ENCODE measurements around the gene U2AF2.

U2AF2 gene

GRCh38 chr19:55663846-55664536 lies 9.2 kb downstream of the U2AF2 start:
- WGBS (ENCODE audit: insufficient coverage) = 97% methylated on average over 19 of the region's 20 CpGs
- peaks cover 14 to 93% (median 72%) of the 10 kb centered on the region in 4 experiments for H3K36me3 ChIP-seq (ENCODE audit: control insufficient read depth in 4 of 4, insufficient read depth in 4 of 4, low read length in 3 of 4)
- POLR2A ChIA-PET = no interaction called here

GRCh38 chr19:55666343-55667005 lies 11.6 kb downstream of the U2AF2 start:
- 96% methylated on average over 10 of the region's 12 CpGs for WGBS (ENCODE audit: insufficient coverage)
- POLR2A ChIA-PET = no interaction called here
- Histone ChIP-seq H3K27ac (ENCODE audit: insufficient read depth in 1 of 2, low read depth in 1 of 2, low read length in 2 of 2, poor library complexity in 1 of 2, severe bottlenecking in 2 of 2) (no peak overlapping the region), H3K9me3 (ENCODE audit: control extremely low read depth in 1 of 5, control insufficient read depth in 4 of 5, insufficient read depth in 2 of 5, low read depth in 1 of 5, low read length in 4 of 5) (no peaks in the 10 kb centered on the region), H3K4me3 (ENCODE audit: control insufficient read depth in 1 of 7, extremely low read depth in 1 of 7, insufficient read depth in 4 of 7, low read depth in 2 of 7, low read length in 6 of 7) (no peak overlapping the region), H3K36me3 (ENCODE audit: control insufficient read depth in 4 of 4, insufficient read depth in 4 of 4, low read length in 3 of 4) (peaks cover 22 to 92% (median 72%) of the 10 kb centered on the region in 4 experiments), H3K27me3 (replicated peaks in 2 of 5; ENCODE audit: control insufficient read depth in 4 of 5, insufficient read depth in 5 of 5, low read length in 4 of 5) (no peaks in the 10 kb centered on the region), H3K4me1 (ENCODE audit: control extremely low read depth in 1 of 4, control insufficient read depth in 4 of 4, insufficient read depth in 4 of 4, low read length in 3 of 4) (peaks cover 0 to 1% (median 0%) of the 10 kb centered on the region in 4 experiments)
- CTCF ChIA-PET = interaction anchor here (1.0 kb wide), 1 partner anchor 10 kb away, joined by 3 read pairs; no protein-coding TSS in a partner anchor
- DNase-seq = no peak

More at GRCh38 chr19:55663846-55664536, 9.2 kb downstream of the U2AF2 start:
- peaks cover 0 to 10% (median 3%) of the 10 kb centered on the region in 4 experiments for H3K4me1 ChIP-seq (ENCODE audit: control extremely low read depth in 1 of 4, control insufficient read depth in 4 of 4, insufficient read depth in 4 of 4, low read length in 3 of 4)
- H3K9me3 ChIP-seq (ENCODE audit: control extremely low read depth in 1 of 5, control insufficient read depth in 4 of 5, insufficient read depth in 2 of 5, low read depth in 1 of 5, low read length in 4 of 5) = no peaks in the 10 kb centered on the region
- H3K27me3 ChIP-seq (replicated peaks in 2 of 5; ENCODE audit: control insufficient read depth in 4 of 5, insufficient read depth in 5 of 5, low read length in 4 of 5) = no peaks in the 10 kb centered on the region
- DNase-seq = no peak
- no peak overlapping the region for H3K4me3 ChIP-seq (ENCODE audit: control insufficient read depth in 1 of 7, extremely low read depth in 1 of 7, insufficient read depth in 4 of 7, low read depth in 2 of 7, low read length in 6 of 7)
- H3K27ac ChIP-seq (ENCODE audit: insufficient read depth in 1 of 2, low read depth in 1 of 2, low read length in 2 of 2, poor library complexity in 1 of 2, severe bottlenecking in 2 of 2) = no peak overlapping the region
- CTCF ChIA-PET = interaction anchor here (1.2 to 1.4 kb wide), 2 partner anchors 9 to 11 kb away, joined by 4 read pairs; no protein-coding TSS in a partner anchor

- CTCF ChIA-PET = interaction anchor here (1.0 kb wide), 1 partner anchor 9 kb away, joined by 3 read pairs; no protein-coding TSS in a partner anchor
- no peak overlapping the region for H3K27ac ChIP-seq (ENCODE audit: insufficient read depth in 1 of 2, low read depth in 1 of 2, low read length in 2 of 2, poor library complexity in 1 of 2, severe bottlenecking in 2 of 2)
- peaks cover 22 to 89% (median 67%) of the 10 kb centered on the region in 4 experiments for H3K36me3 ChIP-seq (ENCODE audit: control insufficient read depth in 4 of 4, insufficient read depth in 4 of 4, low read length in 3 of 4)
- no peak overlapping the region for H3K4me3 ChIP-seq (ENCODE audit: control insufficient read depth in 1 of 7, extremely low read depth in 1 of 7, insufficient read depth in 4 of 7, low read depth in 2 of 7, low read length in 6 of 7)
- DNase-seq = no peak
- H3K4me1 ChIP-seq (ENCODE audit: control extremely low read depth in 1 of 4, control insufficient read depth in 4 of 4, insufficient read depth in 4 of 4, low read length in 3 of 4) = peaks cover 0 to 1% (median 0%) of the 10 kb centered on the region in 4 experiments
- 100% methylated on average over 2 of the region's 4 CpGs for WGBS (ENCODE audit: insufficient coverage)
- POLR2A ChIA-PET = no interaction called here
- no peaks in the 10 kb centered on the region for H3K27me3 ChIP-seq (replicated peaks in 2 of 5; ENCODE audit: control insufficient read depth in 4 of 5, insufficient read depth in 5 of 5, low read length in 4 of 5)
- no peaks in the 10 kb centered on the region for H3K9me3 ChIP-seq (ENCODE audit: control extremely low read depth in 1 of 5, control insufficient read depth in 4 of 5, insufficient read depth in 2 of 5, low read depth in 1 of 5, low read length in 4 of 5)
Observed at GRCh38 chr19:55667006-55667381, 12.2 kb downstream of the U2AF2 start.

- H3K27me3 ChIP-seq (replicated peaks in 2 of 5; ENCODE audit: control insufficient read depth in 4 of 5, insufficient read depth in 5 of 5, low read length in 4 of 5) = no peaks in the 10 kb centered on the region
- peaks cover 22 to 90% (median 66%) of the 10 kb centered on the region in 4 experiments for H3K36me3 ChIP-seq (ENCODE audit: control insufficient read depth in 4 of 4, insufficient read depth in 4 of 4, low read length in 3 of 4)
- CTCF ChIA-PET = interaction anchor here (1.0 to 1.8 kb wide), 2 partner anchors 9 to 35 kb away, joined by 3 to 4 read pairs; no protein-coding TSS in a partner anchor
- H3K4me1 ChIP-seq (ENCODE audit: control extremely low read depth in 1 of 4, control insufficient read depth in 4 of 4, insufficient read depth in 4 of 4, low read length in 3 of 4) = peaks cover 0 to 1% (median 0%) of the 10 kb centered on the region in 4 experiments
- POLR2A ChIA-PET = no interaction called here
- H3K9me3 ChIP-seq (ENCODE audit: control extremely low read depth in 1 of 5, control insufficient read depth in 4 of 5, insufficient read depth in 2 of 5, low read depth in 1 of 5, low read length in 4 of 5) = no peaks in the 10 kb centered on the region
- no peak overlapping the region for H3K4me3 ChIP-seq (ENCODE audit: control insufficient read depth in 1 of 7, extremely low read depth in 1 of 7, insufficient read depth in 4 of 7, low read depth in 2 of 7, low read length in 6 of 7)
- H3K27ac ChIP-seq (ENCODE audit: insufficient read depth in 1 of 2, low read depth in 1 of 2, low read length in 2 of 2, poor library complexity in 1 of 2, severe bottlenecking in 2 of 2) = no peak overlapping the region
- no peak for DNase-seq
- 98% methylated on average over 12 of the region's 12 CpGs for WGBS (ENCODE audit: insufficient coverage)
Observed at GRCh38 chr19:55667511-55667910, 12.7 kb downstream of the U2AF2 start.

GRCh38 chr19:55667958-55668357 lies 13.1 kb downstream of the U2AF2 start:
- H3K27ac ChIP-seq (ENCODE audit: insufficient read depth in 1 of 2, low read depth in 1 of 2, low read length in 2 of 2, poor library complexity in 1 of 2, severe bottlenecking in 2 of 2) = no peak overlapping the region
- no peaks in the 10 kb centered on the region for H3K27me3 ChIP-seq (replicated peaks in 2 of 5; ENCODE audit: control insufficient read depth in 4 of 5, insufficient read depth in 5 of 5, low read length in 4 of 5)
- CTCF ChIA-PET = interaction anchor here (1.0 to 1.8 kb wide), 2 partner anchors 10 to 35 kb away, joined by 3 to 4 read pairs; no protein-coding TSS in a partner anchor
- H3K9me3 ChIP-seq (ENCODE audit: control extremely low read depth in 1 of 5, control insufficient read depth in 4 of 5, insufficient read depth in 2 of 5, low read depth in 1 of 5, low read length in 4 of 5) = no peaks in the 10 kb centered on the region
- H3K4me3 ChIP-seq (ENCODE audit: control insufficient read depth in 1 of 7, extremely low read depth in 1 of 7, insufficient read depth in 4 of 7, low read depth in 2 of 7, low read length in 6 of 7) = no peak overlapping the region
- peaks cover 0 to 1% (median 0%) of the 10 kb centered on the region in 4 experiments for H3K4me1 ChIP-seq (ENCODE audit: control extremely low read depth in 1 of 4, control insufficient read depth in 4 of 4, insufficient read depth in 4 of 4, low read length in 3 of 4)
- H3K36me3 ChIP-seq (ENCODE audit: control insufficient read depth in 4 of 4, insufficient read depth in 4 of 4, low read length in 3 of 4) = peaks cover 22 to 87% (median 62%) of the 10 kb centered on the region in 4 experiments
- 94% methylated on average over 11 of the region's 11 CpGs for WGBS (ENCODE audit: insufficient coverage)
- DNase-seq = no peak
- POLR2A ChIA-PET = interaction anchor here (0.6 kb wide), 1 partner anchor 42 kb away, joined by 3 read pairs; no protein-coding TSS in a partner anchor

GRCh38 chr19:55668603-55669348 lies 13.9 kb downstream of the U2AF2 start:
- Histone ChIP-seq H3K9me3 (ENCODE audit: control extremely low read depth in 1 of 5, control insufficient read depth in 4 of 5, insufficient read depth in 2 of 5, low read depth in 1 of 5, low read length in 4 of 5) (no peaks in the 10 kb centered on the region), H3K27ac (ENCODE audit: insufficient read depth in 1 of 2, low read depth in 1 of 2, low read length in 2 of 2, poor library complexity in 1 of 2, severe bottlenecking in 2 of 2) (no peak overlapping the region), H3K4me1 (ENCODE audit: control extremely low read depth in 1 of 4, control insufficient read depth in 4 of 4, insufficient read depth in 4 of 4, low read length in 3 of 4) (peaks cover 0 to 4% (median 0%) of the 10 kb centered on the region in 4 experiments), H3K4me3 (ENCODE audit: control insufficient read depth in 1 of 7, extremely low read depth in 1 of 7, insufficient read depth in 4 of 7, low read depth in 2 of 7, low read length in 6 of 7) (no peak overlapping the region), H3K36me3 (ENCODE audit: control insufficient read depth in 4 of 4, insufficient read depth in 4 of 4, low read length in 3 of 4) (peaks cover 14 to 83% (median 57%) of the 10 kb centered on the region in 4 experiments), H3K27me3 (replicated peaks in 2 of 5; ENCODE audit: control insufficient read depth in 4 of 5, insufficient read depth in 5 of 5, low read length in 4 of 5) (no peaks in the 10 kb centered on the region)
- DNase-seq = no peak
- CTCF ChIA-PET = interaction anchor here (0.8 to 1.8 kb wide), 2 partner anchors 14 to 36 kb away, joined by 3 to 4 read pairs; no protein-coding TSS in a partner anchor
- 95% methylated on average over 20 of the region's 30 CpGs for WGBS (ENCODE audit: insufficient coverage)
- POLR2A ChIA-PET = no interaction called here
